Fibroblast of mammary gland (primary cell): ENCODE results near the gene SLC35F4.
"Not testable (repeated sequence)": the region's sequence is repeated elsewhere in the genome, so short reads cannot be mapped to it uniquely, and the experiment has no call there.

ENCODE experiments used
- DNase-seq: peaks from one replicate; pipeline ENCODE4 v3.0.0-alpha.2; 2010; ENCODE audit warnings: low read depth
- H3K4me3 ChIP-seq: 2 replicates; pipeline ENCODE4 v1.5.1; 2011; ENCODE audit warnings: low read depth, mild to moderate bottlenecking, low read length, moderate library complexity; ENCODE audit not compliant: control insufficient read depth
- CTCF ChIP-seq: conservative IDR thresholded peaks from 2 replicates; pipeline ENCODE4 v1.5.1; 2011; ENCODE audit warnings: low read depth, low read length, inconsistent platforms; ENCODE audit not compliant: control insufficient read depth, insufficient read depth

SLC35F4 gene

GRCh38 chr14:57732463-57733285 is 133.2 kb downstream of the SLC35F4 start:
- peak; percentile 70 for DNase-seq
- H3K4me3 ChIP-seq: no peak overlapping the region
- TF ChIP-seq CTCF: no peak

GRCh38 chr14:57729208-57730187 is 136.4 kb downstream of the SLC35F4 start:
- no peak overlapping the region for H3K4me3 ChIP-seq
- TF ChIP-seq CTCF: no peak
- no peak for DNase-seq

GRCh38 chr14:57725399-57726077 is 140.4 kb downstream of the SLC35F4 start:
- TF ChIP-seq CTCF: no peak
- peak; percentile 84 for DNase-seq
- no peak overlapping the region for H3K4me3 ChIP-seq

GRCh38 chr14:57722141-57722540 is 143.8 kb downstream of the SLC35F4 start:
- DNase-seq: peak; percentile 8

GRCh38 chr14:57714487-57714931 is 151.4 kb downstream of the SLC35F4 start:
- TF ChIP-seq CTCF: no peak
- H3K4me3 ChIP-seq: no peak overlapping the region
- DNase-seq: no peak

More at GRCh38 chr14:57722141-57722540, 143.8 kb downstream of the SLC35F4 start:
- H3K4me3 ChIP-seq: not testable (repeated sequence)

- no peak overlapping the region for H3K4me3 ChIP-seq
- no peak for TF ChIP-seq CTCF
- DNase-seq: no peak
Observed at GRCh38 chr14:57712698-57713097, 153.2 kb downstream of the SLC35F4 start.

- H3K4me3 ChIP-seq: no peak overlapping the region
- peak; percentile 20 for DNase-seq
- TF ChIP-seq CTCF: peak; percentile 14
Observed at GRCh38 chr14:57712102-57712501, 153.8 kb downstream of the SLC35F4 start.
